ENCODE data around the gene RPL15.

DNA sequence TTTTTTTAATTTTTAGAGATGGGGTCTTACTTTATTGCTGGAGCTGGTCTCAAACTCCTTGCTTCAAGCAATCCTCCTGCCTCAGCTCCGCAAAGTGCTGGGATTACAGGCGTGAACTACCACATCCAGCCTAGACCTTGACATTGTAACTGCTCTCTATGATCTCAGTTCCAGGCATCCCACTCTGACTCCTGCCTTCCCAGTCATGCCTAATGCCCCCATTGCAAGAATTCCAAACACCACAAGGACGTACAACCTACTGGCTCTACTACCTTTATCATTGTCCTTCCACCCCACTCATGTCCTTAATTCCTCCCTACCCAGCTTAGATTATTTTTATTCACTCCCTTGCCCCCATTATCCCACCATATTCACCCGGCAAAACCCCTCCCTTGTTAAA is 21.8 kb upstream of the RPL15 start:
- TF ChIP-seq CTCF (IDR thresholded peaks at IDR 0.05) (no peak), POLR2A (IDR thresholded peaks at IDR 0.05) (no peak)
